ENCODE data around the gene HSD17B13. TPM values are rescaled to one million over a fixed set of nuclear protein-coding genes. Genes with fewer than 3 reads are reported as not detected.

HSD17B13 gene, protein sequence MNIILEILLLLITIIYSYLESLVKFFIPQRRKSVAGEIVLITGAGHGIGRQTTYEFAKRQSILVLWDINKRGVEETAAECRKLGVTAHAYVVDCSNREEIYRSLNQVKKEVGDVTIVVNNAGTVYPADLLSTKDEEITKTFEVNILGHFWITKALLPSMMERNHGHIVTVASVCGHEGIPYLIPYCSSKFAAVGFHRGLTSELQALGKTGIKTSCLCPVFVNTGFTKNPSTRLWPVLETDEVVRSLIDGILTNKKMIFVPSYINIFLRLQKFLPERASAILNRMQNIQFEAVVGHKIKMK
- under 1 TPM; 0.08 to 0.14 TPM for polyA plus RNA-seq

GRCh38 chr4:87322754-87323153 lies at the start of gene HSD17B13:
TSS of gene HSD17B13 (minus strand) at chr4:87322882. CDS start at chr4:87322841, 41 bp downstream.
- no peaks in the 10 kb centered on the region for H3K4me1 ChIP-seq (ENCODE audit: control insufficient read depth in 2 of 2, insufficient read depth in 2 of 2, low read length in 1 of 2)
- no peaks in the 10 kb centered on the region for H3K36me3 ChIP-seq (ENCODE audit: control insufficient read depth in 2 of 2, insufficient read depth in 2 of 2, low read length in 1 of 2)
- no peak within 1 kb of the TSS for H3K4me3 ChIP-seq (ENCODE audit: low read depth in 1 of 2, low read length in 2 of 2)
- no peak within 1 kb of the TSS for H3K27ac ChIP-seq (ENCODE audit: low read depth in 2 of 2, low read length in 1 of 2)
- H3K9me3 ChIP-seq (ENCODE audit: control insufficient read depth in 2 of 2, insufficient read depth in 1 of 2, low read depth in 1 of 2, low read length in 1 of 2): no peaks in the 10 kb centered on the region
- WGBS, 2 donors: 57 to 60% methylated on average over 2 of the region's 2 CpGs
- H3K27me3 ChIP-seq (ENCODE audit: control insufficient read depth in 1 of 2, insufficient read depth in 2 of 2, low read length in 2 of 2): peaks cover 0 to 2% of the 10 kb centered on the region in 2 donors

DNA sequence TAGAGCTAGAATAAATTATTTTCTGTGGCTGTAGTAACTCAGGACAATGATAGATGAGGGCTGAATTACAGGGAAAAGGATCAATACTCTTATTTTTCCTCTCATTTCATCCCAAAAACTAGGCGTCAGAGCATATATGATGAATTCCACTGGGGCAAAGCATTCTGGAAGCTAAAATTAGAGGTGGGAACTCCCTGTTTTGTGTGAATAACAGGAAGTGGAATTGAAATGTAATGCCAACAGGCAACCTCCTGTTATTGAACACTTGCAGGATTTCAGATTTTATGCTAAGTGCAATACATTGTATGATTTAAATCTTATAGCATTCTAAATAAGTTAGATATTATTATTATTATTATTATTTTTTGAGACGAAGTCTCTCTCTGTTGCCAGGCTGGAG lies 47.4 kb upstream of the HSD17B13 start:
- no peaks in the 10 kb centered on the region for H3K9me3 ChIP-seq (ENCODE audit: control insufficient read depth in 2 of 2, insufficient read depth in 1 of 2, low read depth in 1 of 2, low read length in 1 of 2)
- H3K4me3 ChIP-seq (ENCODE audit: low read depth in 1 of 2, low read length in 2 of 2): no peak overlapping the region
- 73 to 84% methylated on average over 2 of the region's 2 CpGs for WGBS, 2 donors
- H3K36me3 ChIP-seq (ENCODE audit: control insufficient read depth in 2 of 2, insufficient read depth in 2 of 2, low read length in 1 of 2): peaks cover 3 to 5% of the 10 kb centered on the region in 2 donors
- no peaks in the 10 kb centered on the region for H3K4me1 ChIP-seq (ENCODE audit: control insufficient read depth in 2 of 2, insufficient read depth in 2 of 2, low read length in 1 of 2)
- H3K27me3 ChIP-seq (ENCODE audit: control insufficient read depth in 1 of 2, insufficient read depth in 2 of 2, low read length in 2 of 2): no peaks in the 10 kb centered on the region
- H3K27ac ChIP-seq (ENCODE audit: low read depth in 2 of 2, low read length in 1 of 2): no peak overlapping the region

- 76 to 86% methylated on average over 2 of the region's 2 CpGs for WGBS, 2 donors
- H3K36me3 ChIP-seq (ENCODE audit: control insufficient read depth in 2 of 2, insufficient read depth in 2 of 2, low read length in 1 of 2): peaks cover 2 to 4% of the 10 kb centered on the region in 2 donors
These were observed 44.0 kb upstream of the HSD17B13 start for GRCh38 chr4:87366521-87367162.

DNA sequence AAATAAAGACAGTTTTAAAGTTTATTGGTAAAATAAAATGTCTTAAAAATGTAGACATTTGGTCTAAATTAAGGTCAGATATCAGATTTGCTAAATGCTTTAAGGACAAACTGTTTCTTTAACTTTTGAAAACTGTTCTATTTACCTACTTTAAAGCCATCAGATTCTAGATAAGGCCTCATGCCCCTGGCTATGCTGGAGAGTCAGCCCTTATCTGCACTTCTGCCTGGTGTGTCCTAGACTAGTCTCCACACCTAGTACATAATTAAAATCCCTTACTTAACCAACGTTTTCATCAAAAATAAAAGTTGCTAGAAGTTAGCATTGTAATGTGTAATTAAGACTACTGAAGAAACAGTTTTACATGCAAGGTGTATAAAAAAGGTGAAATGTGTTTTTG lies 42.7 kb upstream of the HSD17B13 start:
- no peak overlapping the region for H3K27ac ChIP-seq (ENCODE audit: low read depth in 2 of 2, low read length in 1 of 2)
- H3K4me1 ChIP-seq (ENCODE audit: control insufficient read depth in 2 of 2, insufficient read depth in 2 of 2, low read length in 1 of 2): no peaks in the 10 kb centered on the region
- H3K27me3 ChIP-seq (ENCODE audit: control insufficient read depth in 1 of 2, insufficient read depth in 2 of 2, low read length in 2 of 2): no peaks in the 10 kb centered on the region
- H3K36me3 ChIP-seq (ENCODE audit: control insufficient read depth in 2 of 2, insufficient read depth in 2 of 2, low read length in 1 of 2): peaks cover 0 to 2% of the 10 kb centered on the region in 2 donors
- 48 to 53% methylated on average over 1 of the region's 1 CpG for WGBS, 2 donors
- H3K9me3 ChIP-seq (ENCODE audit: control insufficient read depth in 2 of 2, insufficient read depth in 1 of 2, low read depth in 1 of 2, low read length in 1 of 2): no peaks in the 10 kb centered on the region
- no peak overlapping the region for H3K4me3 ChIP-seq (ENCODE audit: low read depth in 1 of 2, low read length in 2 of 2)

More at GRCh38 chr4:87366521-87367162, 44.0 kb upstream of the HSD17B13 start:
- H3K4me1 ChIP-seq (ENCODE audit: control insufficient read depth in 2 of 2, insufficient read depth in 2 of 2, low read length in 1 of 2): no peaks in the 10 kb centered on the region
- H3K27me3 ChIP-seq (ENCODE audit: control insufficient read depth in 1 of 2, insufficient read depth in 2 of 2, low read length in 2 of 2): no peaks in the 10 kb centered on the region
- no peak overlapping the region for H3K27ac ChIP-seq (ENCODE audit: low read depth in 2 of 2, low read length in 1 of 2)
- no peak overlapping the region for H3K4me3 ChIP-seq (ENCODE audit: low read depth in 1 of 2, low read length in 2 of 2)
- H3K9me3 ChIP-seq (ENCODE audit: control insufficient read depth in 2 of 2, insufficient read depth in 1 of 2, low read depth in 1 of 2, low read length in 1 of 2): no peaks in the 10 kb centered on the region

GRCh38 chr4:87363552-87363951 lies 40.9 kb upstream of the HSD17B13 start:
- H3K9me3 ChIP-seq (ENCODE audit: control insufficient read depth in 2 of 2, insufficient read depth in 1 of 2, low read depth in 1 of 2, low read length in 1 of 2): no peaks in the 10 kb centered on the region
- H3K27me3 ChIP-seq (ENCODE audit: control insufficient read depth in 1 of 2, insufficient read depth in 2 of 2, low read length in 2 of 2): no peaks in the 10 kb centered on the region
- 97 to 98% methylated on average over 2 of the region's 2 CpGs for WGBS, 2 donors
- peaks cover 0 to 2% of the 10 kb centered on the region in 2 donors for H3K36me3 ChIP-seq (ENCODE audit: control insufficient read depth in 2 of 2, insufficient read depth in 2 of 2, low read length in 1 of 2)
- no peak overlapping the region for H3K4me3 ChIP-seq (ENCODE audit: low read depth in 1 of 2, low read length in 2 of 2)
- no peaks in the 10 kb centered on the region for H3K4me1 ChIP-seq (ENCODE audit: control insufficient read depth in 2 of 2, insufficient read depth in 2 of 2, low read length in 1 of 2)
- H3K27ac ChIP-seq (ENCODE audit: low read depth in 2 of 2, low read length in 1 of 2): no peak overlapping the region

DNA sequence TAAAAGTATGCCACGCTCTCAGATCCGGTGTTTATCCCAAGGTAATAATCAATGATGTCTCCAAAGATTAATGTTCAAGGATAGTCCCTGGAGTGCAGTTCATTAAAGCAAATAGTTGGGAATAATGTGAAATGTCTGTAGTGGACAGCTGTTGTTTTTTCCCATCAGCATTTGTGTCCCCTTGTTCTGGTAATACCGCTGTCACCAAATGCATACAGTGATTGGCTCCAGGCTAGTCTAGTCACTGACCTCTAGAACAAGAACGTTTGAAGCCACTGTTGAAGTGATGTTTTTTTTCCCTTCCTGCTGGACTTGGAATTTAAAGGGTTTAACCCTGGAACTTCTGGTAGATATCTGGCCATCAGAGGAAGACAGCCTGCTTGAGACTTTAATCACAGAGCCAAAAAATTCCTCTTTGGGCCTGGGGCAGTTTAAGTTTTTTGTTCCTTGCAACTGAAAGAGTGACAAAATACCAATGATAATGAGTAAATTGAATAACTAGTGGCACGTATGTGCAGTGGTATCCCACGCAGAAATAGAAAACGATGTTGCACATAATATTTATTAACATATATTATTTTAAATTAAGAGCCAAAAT lies 37.8 kb upstream of the HSD17B13 start:
- no peak overlapping the region for H3K4me3 ChIP-seq (ENCODE audit: low read depth in 1 of 2, low read length in 2 of 2)
- no peaks in the 10 kb centered on the region for H3K4me1 ChIP-seq (ENCODE audit: control insufficient read depth in 2 of 2, insufficient read depth in 2 of 2, low read length in 1 of 2)
- no peaks in the 10 kb centered on the region for H3K9me3 ChIP-seq (ENCODE audit: control insufficient read depth in 2 of 2, insufficient read depth in 1 of 2, low read depth in 1 of 2, low read length in 1 of 2)
- WGBS, 2 donors: 73 to 77% methylated on average over 7 of the region's 7 CpGs
- peaks cover 0 to 2% of the 10 kb centered on the region in 2 donors for H3K36me3 ChIP-seq (ENCODE audit: control insufficient read depth in 2 of 2, insufficient read depth in 2 of 2, low read length in 1 of 2)
- H3K27ac ChIP-seq (ENCODE audit: low read depth in 2 of 2, low read length in 1 of 2): no peak overlapping the region
- H3K27me3 ChIP-seq (ENCODE audit: control insufficient read depth in 1 of 2, insufficient read depth in 2 of 2, low read length in 2 of 2): no peaks in the 10 kb centered on the region

GRCh38 chr4:87359258-87359657 lies 36.6 kb upstream of the HSD17B13 start:
- no peaks in the 10 kb centered on the region for H3K9me3 ChIP-seq (ENCODE audit: control insufficient read depth in 2 of 2, insufficient read depth in 1 of 2, low read depth in 1 of 2, low read length in 1 of 2)
- no peaks in the 10 kb centered on the region for H3K4me1 ChIP-seq (ENCODE audit: control insufficient read depth in 2 of 2, insufficient read depth in 2 of 2, low read length in 1 of 2)
- H3K4me3 ChIP-seq (ENCODE audit: low read depth in 1 of 2, low read length in 2 of 2): no peak overlapping the region
- no peak overlapping the region for H3K27ac ChIP-seq (ENCODE audit: low read depth in 2 of 2, low read length in 1 of 2)
- peaks cover 0 to 2% of the 10 kb centered on the region in 2 donors for H3K36me3 ChIP-seq (ENCODE audit: control insufficient read depth in 2 of 2, insufficient read depth in 2 of 2, low read length in 1 of 2)
- WGBS, 2 donors: 96 to 97% methylated on average over 4 of the region's 4 CpGs
- H3K27me3 ChIP-seq (ENCODE audit: control insufficient read depth in 1 of 2, insufficient read depth in 2 of 2, low read length in 2 of 2): no peaks in the 10 kb centered on the region

GRCh38 chr4:87356832-87357526 lies 34.3 kb upstream of the HSD17B13 start:
- H3K4me1 ChIP-seq (ENCODE audit: control insufficient read depth in 2 of 2, insufficient read depth in 2 of 2, low read length in 1 of 2): no peaks in the 10 kb centered on the region
- H3K4me3 ChIP-seq (ENCODE audit: low read depth in 1 of 2, low read length in 2 of 2): no peak overlapping the region
- no peaks in the 10 kb centered on the region for H3K9me3 ChIP-seq (ENCODE audit: control insufficient read depth in 2 of 2, insufficient read depth in 1 of 2, low read depth in 1 of 2, low read length in 1 of 2)
- H3K27ac ChIP-seq (ENCODE audit: low read depth in 2 of 2, low read length in 1 of 2): no peak overlapping the region
- 71 to 72% methylated on average over 2 of the region's 2 CpGs for WGBS, 2 donors
- H3K27me3 ChIP-seq (ENCODE audit: control insufficient read depth in 1 of 2, insufficient read depth in 2 of 2, low read length in 2 of 2): no peaks in the 10 kb centered on the region
- no peaks in the 10 kb centered on the region for H3K36me3 ChIP-seq (ENCODE audit: control insufficient read depth in 2 of 2, insufficient read depth in 2 of 2, low read length in 1 of 2)

Measured in esophagus (tissue), 2 donors.